NCI-H146 treated with DMSO at 0.1 percent for 48 hours (cell line): Measurements from ENCODE around the gene CPN1.

Source experiments
- DNase-seq: peaks from one replicate; lab custom pipeline; 2025; ENCODE audit not compliant: unreplicated experiment; lab: John Stamatoyannopoulos, UW

CPN1 gene

DNA sequence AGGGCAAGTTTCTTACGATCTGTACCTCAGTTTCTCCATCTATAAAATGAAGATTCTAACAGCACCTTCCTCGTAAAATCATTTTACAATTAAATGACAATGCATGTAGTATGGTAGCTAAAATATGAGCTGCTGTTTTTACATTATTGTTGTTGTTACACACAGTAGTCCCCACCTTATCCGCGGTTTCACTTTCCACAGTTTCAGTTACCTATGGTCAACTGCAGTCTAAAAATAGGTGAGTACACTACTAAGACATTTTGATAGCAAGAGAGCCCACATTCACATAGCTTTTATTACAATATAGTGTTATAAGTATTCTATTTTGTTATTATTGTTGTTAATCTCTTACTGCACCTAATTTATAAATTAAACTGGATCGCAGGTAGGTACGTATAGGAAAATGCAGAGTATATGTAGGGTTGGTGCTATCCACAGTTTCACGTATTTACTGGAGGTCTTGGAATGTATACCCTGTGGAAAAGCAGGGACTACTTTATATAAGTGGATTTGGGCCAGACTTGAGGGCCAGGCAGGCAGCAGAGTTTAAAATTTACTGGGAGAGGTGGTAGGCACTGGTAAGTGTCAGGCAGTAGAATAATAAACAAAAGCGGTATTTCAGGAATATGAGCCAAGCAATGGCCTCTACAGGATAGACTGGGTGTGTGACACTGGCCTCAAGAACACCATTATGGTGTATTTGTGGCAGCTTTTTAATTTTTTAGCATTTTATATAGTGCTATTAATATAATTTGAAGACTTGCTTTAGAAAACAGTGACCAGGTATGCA, 82.2 kb downstream of the CPN1 start:
- DNase-seq, result no peak

DNA sequence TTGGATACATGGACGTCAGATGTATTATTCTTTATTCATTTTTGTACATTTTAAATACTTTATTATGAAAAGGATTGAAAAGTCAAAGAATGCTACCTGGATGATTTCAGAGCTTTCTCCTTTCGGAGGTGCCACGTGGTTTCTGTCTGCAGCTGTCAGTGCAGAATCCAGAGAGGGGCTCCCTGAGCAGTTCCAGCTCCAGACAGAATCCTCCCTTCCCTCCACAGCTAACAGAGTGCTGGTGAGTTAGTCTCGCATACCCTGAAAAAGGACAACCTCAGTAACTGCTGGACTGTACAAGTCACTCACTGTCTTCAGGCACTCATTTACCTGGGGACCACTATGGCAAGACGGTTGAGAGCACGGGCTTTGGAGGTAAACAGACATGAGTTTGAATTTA, 82.8 kb downstream of the CPN1 start:
- no peak for DNase-seq

DNA sequence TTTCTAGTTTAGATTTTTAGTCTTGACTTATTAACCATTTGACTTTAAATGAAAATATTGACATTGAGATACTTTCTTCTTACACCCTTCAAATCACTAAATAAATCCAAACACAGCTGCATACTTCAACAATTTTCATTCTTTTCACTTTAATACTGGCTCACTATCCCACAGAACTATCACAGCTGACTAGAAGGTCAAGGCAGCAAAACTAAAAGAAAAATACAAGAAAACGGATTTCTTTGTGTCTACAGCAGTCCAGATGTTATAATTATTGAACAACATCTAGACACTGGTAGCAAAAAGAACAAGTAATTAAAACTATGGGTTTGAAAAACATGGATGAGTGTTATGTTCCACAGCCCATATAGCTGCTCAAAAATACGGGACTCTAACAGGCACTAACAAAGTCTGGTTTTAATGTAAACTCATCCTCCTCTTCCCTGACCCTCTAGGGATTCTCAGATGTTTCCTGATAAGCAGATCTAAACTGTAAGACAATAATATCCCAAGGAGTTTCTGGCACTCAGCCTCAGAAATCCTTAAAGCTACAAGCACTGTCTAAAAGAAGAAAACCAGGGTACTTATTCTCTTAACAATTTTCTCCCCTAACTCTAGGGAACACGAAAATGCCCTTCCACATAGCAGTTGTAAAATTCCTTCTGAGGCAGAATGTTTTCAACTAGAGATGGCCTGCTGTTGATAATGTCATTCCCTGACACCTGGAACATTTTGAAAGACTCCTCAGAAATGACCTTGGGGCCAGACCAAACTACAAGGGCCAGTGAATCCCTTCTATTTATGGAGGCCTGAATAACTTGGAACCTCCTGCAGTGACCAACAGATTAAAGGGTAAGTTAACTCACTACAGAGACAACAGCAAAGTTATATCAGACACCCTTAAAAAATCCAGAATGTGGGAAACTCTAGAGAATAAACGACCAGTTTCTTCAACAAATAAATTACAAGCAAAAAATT, 84.7 kb downstream of the CPN1 start:
- DNase-seq, result no peak

DNA sequence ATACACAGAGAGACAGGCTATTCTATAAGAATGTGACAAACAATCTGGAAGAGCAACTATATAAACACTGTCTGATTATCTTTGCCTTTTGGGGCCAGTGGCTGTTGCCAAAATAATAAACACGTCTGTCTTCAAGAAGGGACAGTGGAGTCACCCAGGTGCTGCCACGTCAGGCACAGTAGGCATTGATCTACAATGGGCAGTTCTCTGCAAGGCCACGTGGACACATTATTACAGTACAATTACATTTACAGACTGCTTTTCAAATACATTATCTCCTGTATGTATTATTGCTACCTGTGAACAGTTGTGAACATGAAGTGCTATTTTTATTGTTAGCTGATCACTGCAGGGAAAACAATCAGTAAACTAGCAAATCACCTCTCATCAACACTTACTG, 86.0 kb downstream of the CPN1 start:
- DNase-seq, result no peak

DNA sequence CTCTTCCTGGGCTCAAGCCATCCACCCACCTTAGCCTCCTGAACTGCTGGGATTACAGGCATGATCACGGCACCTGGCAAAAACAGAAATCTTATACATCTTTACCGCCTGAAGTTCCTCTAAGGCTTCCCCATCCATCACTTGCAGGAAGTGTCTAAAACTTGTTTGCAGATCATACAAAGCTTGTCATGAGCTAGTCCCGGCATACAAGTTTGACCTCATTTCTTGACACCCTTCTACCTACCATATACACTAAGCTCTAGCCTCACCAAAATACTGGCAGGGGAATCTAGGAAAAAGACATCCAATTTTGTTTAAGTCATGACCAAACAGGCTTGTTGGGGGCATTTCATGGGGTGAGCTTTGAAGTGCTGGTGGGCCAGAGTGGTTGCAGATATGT, 86.4 kb downstream of the CPN1 start:
- no peak for DNase-seq

DNA sequence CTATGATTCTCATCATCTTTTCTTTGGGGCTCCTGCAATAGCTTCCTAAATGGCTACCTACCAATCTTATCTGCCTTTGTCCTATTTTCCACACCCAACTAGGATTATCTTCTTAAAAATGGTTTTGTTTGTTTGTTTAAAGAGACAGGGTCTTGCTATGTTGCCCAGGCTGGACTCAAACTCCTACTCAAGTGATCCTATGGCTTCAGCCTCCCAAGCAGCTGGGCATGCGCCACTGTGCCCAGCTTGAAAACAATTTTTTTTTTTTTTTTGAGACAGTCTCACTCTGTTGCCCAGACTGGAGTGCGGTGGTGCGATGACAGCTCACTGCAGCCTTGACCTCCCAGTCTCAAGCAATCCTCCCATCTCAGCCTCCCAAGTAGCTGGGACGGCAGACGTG, 86.9 kb downstream of the CPN1 start:
- no peak for DNase-seq

DNA sequence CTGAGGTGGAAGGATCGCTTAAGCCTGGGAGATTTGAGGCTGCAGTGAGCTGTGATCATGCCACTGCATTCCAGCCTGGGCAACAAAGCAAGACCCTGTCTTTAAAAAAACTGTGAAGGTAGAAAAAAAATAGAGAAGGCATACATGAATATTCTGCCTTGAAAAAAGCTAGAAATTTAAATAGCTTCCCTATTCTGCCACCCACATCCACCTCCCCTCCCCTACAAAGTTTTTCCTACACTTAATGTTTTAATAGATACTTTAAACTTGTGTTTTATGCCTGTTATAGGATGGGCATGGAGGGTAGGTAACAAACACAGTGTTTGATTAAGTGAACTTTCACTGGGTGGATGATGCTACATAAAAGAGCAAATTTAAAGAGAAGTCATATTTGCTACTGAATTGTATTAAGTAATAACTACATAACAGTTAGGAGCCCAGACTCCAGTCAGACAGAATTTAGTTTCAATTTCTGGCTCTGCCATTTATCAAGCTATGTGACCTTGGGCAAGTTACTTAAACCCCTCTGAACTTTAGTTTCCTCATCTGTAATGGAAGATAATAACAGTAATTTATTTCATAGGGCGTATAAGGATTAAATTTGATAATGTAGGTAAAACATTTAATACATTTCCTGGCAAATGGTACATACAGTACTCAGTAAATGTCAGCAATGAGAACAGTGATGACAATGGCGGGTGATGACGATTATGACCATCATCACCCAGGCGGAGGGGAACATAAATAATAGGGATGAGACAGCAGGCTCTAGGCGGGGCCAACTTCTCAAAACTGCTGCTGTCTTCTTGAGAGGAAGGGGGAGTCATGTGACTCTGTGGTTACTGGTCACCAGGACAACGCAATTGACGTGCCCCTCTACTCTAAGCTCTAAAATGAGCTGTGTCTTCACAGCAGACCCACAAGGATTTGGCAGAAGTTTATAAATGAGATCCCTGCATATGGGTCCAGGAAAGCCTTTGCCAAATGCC, 87.7 kb downstream of the CPN1 start:
- DNase-seq, result no peak
